HepG2 (cell line): Measurements from ENCODE around the gene SS18L1. TPM values are rescaled to one million over a fixed set of nuclear protein-coding genes. Genes with fewer than 3 reads are reported as not detected.
"Not testable (repeated sequence)": the region's sequence is repeated elsewhere in the genome, so short reads cannot be mapped to it uniquely, and the experiment has no call there.

Experiments
- ATAC-seq: fragments of 200-7000 bp; cut with Tn5 transposase; 3 replicates; pipeline ENCODE4 v1.9.1; 2020; ENCODE audit warnings: mild to moderate bottlenecking, moderate library complexity
- BruUV-seq: library from RNA; stranded (reverse); fragments of 400-500 nt; replicated peaks from 2 replicates; lab custom pipeline; 2021; lab: Mats Ljungman, UMichigan
- CTCF ChIA-PET: fragments of 300-600 bp; formaldehyde crosslinking; extraction: SDS; loops from one replicate; lab custom pipeline; 2021; ENCODE audit warnings: low total read pairs, inconsistent platforms, low intra/inter-chr PET ratio; lab: Yijun Ruan, JAX
- POLR2A ChIA-PET: fragments of 350-600 bp; sonication (Branson Sonifier 250); formaldehyde crosslinking; loops from one replicate; lab custom pipeline; 2020; ENCODE audit warnings: antibody characterized with exemption, inconsistent platforms; lab: Yijun Ruan, JAX
- DNase-seq: peaks from one replicate; pipeline ENCODE4 v3.0.0-alpha.2; 2015; ENCODE audit warnings: low spot score
- FAIRE-seq: peaks from 3 replicates; lab custom pipeline; 2011; peaks lifted over from hg19 to GRCh38; lab: Jason Lieb, UNC
- H2AFZ ChIP-seq: one replicate; pipeline ENCODE4 v1.6.1; 2011; ENCODE audit warnings: low read length, inconsistent platforms
- H3K27ac ChIP-seq: fragments of 300-600 bp; 3 replicates; pipeline ENCODE4 v1.8.0; 2011; ENCODE audit warnings: mixed run types, mild to moderate bottlenecking, mixed read lengths, low read length, inconsistent platforms; ENCODE audit not compliant: insufficient read depth; ENCODE audit errors: extremely low read length
- H3K27me3 ChIP-seq, 2 experiments: fragments of 200-600 bp in 1 of 2; 2 replicates in 1 of 2; 3 replicates in 1 of 2; pipeline versions ENCODE4 v1.6.0 to v1.8.0; 2011; ENCODE audit warnings: low read length in 2 of 2, mild to moderate bottlenecking in 2 of 2, moderate library complexity in 2 of 2, inconsistent platforms in 1 of 2; ENCODE audit not compliant: insufficient read depth in 2 of 2, control insufficient read depth in 1 of 2
- H3K36me3 ChIP-seq, 2 experiments: fragments of 200-600 bp in 1 of 2; replicated peaks in 1 of 2; 2 replicates in 1 of 2; 3 replicates in 1 of 2; pipeline versions ENCODE4 v1.5.1 to v1.8.0; 2011; ENCODE audit warnings: low read length in 2 of 2, inconsistent platforms in 1 of 2; ENCODE audit not compliant: insufficient read depth in 2 of 2, control insufficient read depth in 1 of 2
- H3K4me1 ChIP-seq: 2 replicates; pipeline ENCODE4 v1.5.1; 2012; ENCODE audit warnings: low read length, inconsistent platforms; ENCODE audit not compliant: insufficient read depth
- H3K4me2 ChIP-seq: 2 replicates; pipeline ENCODE4 v1.6.0; 2011; ENCODE audit warnings: low read depth, low read length, inconsistent platforms
- H3K4me3 ChIP-seq, 3 experiments: fragments of 200-600 bp in 1 of 3; sonication (generic), shearing (Covaris generic) in 1 of 3; replicated peaks in 1 of 3; 2 replicates each; pipeline ENCODE4 v1.5.1; 2011 to 2016; ENCODE audit warnings: low read length in 3 of 3, inconsistent platforms in 2 of 3, low read depth in 2 of 3, mild to moderate bottlenecking in 2 of 3, control low read depth in 1 of 3, mixed read lengths in 1 of 3; ENCODE audit not compliant: insufficient read depth in 1 of 3
- H3K79me2 ChIP-seq: one replicate; pipeline ENCODE4 v1.6.1; 2011; ENCODE audit warnings: low read length, inconsistent platforms; ENCODE audit not compliant: insufficient read depth
- H3K9ac ChIP-seq: 2 replicates; pipeline ENCODE4 v1.6.0; 2011; ENCODE audit warnings: mild to moderate bottlenecking, low read depth, low read length, inconsistent platforms; ENCODE audit not compliant: insufficient read depth
- H3K9me3 ChIP-seq: 2 replicates; pipeline ENCODE4 v1.5.1; 2012; ENCODE audit warnings: mild to moderate bottlenecking, low read length
- H4K20me1 ChIP-seq: 2 replicates; pipeline ENCODE4 v1.6.0; 2011; ENCODE audit warnings: inconsistent platforms, mild to moderate bottlenecking, low read length, moderate library complexity; ENCODE audit not compliant: insufficient read depth
- AGO1 ChIP-seq: fragments of 200-400 bp; formaldehyde crosslinking; IDR thresholded peaks from 2 replicates; pipeline ENCODE4 v1.6.1; 2017; ENCODE audit warnings: mild to moderate bottlenecking, low read depth, low read length, moderate library complexity; ENCODE audit not compliant: poor library complexity, severe bottlenecking
- HNRNPLL ChIP-seq: fragments of 200-400 bp; formaldehyde crosslinking; IDR thresholded peaks from 2 replicates; pipeline ENCODE4 v1.6.1; 2017; ENCODE audit warnings: mild to moderate bottlenecking, low read depth, low read length; ENCODE audit not compliant: poor library complexity, severe bottlenecking
- PCBP1 ChIP-seq: fragments of 200-400 bp; formaldehyde crosslinking; IDR thresholded peaks from 2 replicates; pipeline ENCODE4 v1.6.1; 2017; ENCODE audit warnings: mild to moderate bottlenecking, low read depth, low read length, borderline replicate concordance
- SALL1 ChIP-seq: sonication (generic); formaldehyde crosslinking; IDR thresholded peaks from 2 replicates; pipeline ENCODE4 v1.8.0; 2022; ENCODE audit warnings: mild to moderate bottlenecking, missing genetic modification reagents
- WGBS: methylation state at CpG from one replicate; pipeline ENCODE4 v1.1.6; 2017; ENCODE audit warnings: low lambda C conversion rate; 5-methylcytosine and 5-hydroxymethylcytosine counted together
- in situ Hi-C: cut with HindIII; loops from 2 replicates; pipeline ENCODE4 v1.10.0; 2017; ENCODE audit warnings: low pct_unique_long_range_greater_than_20kb; ENCODE audit not compliant: extremely low pct_ligation_motif_present
- intact Hi-C: fragments of 100-400 bp; cut with micrococcal nuclease; formaldehyde crosslinking; loops from one replicate; pipeline ENCODE4 v1.10.0; 2022; ENCODE audit not compliant: unreplicated experiment
- polyA plus RNA-seq, 8 experiments: library from polyadenylated mRNA; depleted of rRNA in 3 of 8; stranded (reverse) in 7 of 8; unstranded in 1 of 8; fragments of >200 nt; fragmentation: Illumina TruSeq in 4 of 8; extraction: Trizol in 4 of 8; gene quantifications; 2 replicates each; pipeline versions ENCODE4 v1.2.1 to v1.2.3, GENCODE V29; 2011 to 2016; ENCODE audit warnings: low read depth in 4 of 8, missing spikeins in 1 of 8, mixed read lengths in 1 of 8; ENCODE audit not compliant: insufficient read depth in 1 of 8
- total RNA-seq, 5 experiments: library from RNA; depleted of rRNA; stranded (reverse); fragments of >200 nt; fragmentation: Illumina TruSeq; extraction: Trizol; gene quantifications; 2 replicates each; pipeline ENCODE4 v1.2.3, GENCODE V29; 2016; ENCODE audit warnings: low read depth in 1 of 5
- TF ChIP-seq, protein P1 (sequence below): sonication (generic); formaldehyde crosslinking; IDR thresholded peaks from 2 replicates; pipeline ENCODE4 v1.5.0; 2020; ENCODE audit warnings: mild to moderate bottlenecking, missing genetic modification reagents, borderline replicate concordance
- TF ChIP-seq, protein P2 (sequence below): sonication (generic); formaldehyde crosslinking; IDR thresholded peaks from 2 replicates; pipeline ENCODE4 v1.4.0; 2020; ENCODE audit warnings: missing genetic modification reagents
- TF ChIP-seq, protein P3 (sequence below): sonication (generic); formaldehyde crosslinking; IDR thresholded peaks from 2 replicates; pipeline ENCODE4 v1.5.0; 2020; ENCODE audit warnings: mild to moderate bottlenecking, missing genetic modification reagents

SS18L1 gene
- total and polyA plus RNA-seq, 2 of the 13 experiments (the other 11 are each of a cell fraction or from before 2014, with no cell fraction given): 17.8 to 27.6 TPM

DNA sequence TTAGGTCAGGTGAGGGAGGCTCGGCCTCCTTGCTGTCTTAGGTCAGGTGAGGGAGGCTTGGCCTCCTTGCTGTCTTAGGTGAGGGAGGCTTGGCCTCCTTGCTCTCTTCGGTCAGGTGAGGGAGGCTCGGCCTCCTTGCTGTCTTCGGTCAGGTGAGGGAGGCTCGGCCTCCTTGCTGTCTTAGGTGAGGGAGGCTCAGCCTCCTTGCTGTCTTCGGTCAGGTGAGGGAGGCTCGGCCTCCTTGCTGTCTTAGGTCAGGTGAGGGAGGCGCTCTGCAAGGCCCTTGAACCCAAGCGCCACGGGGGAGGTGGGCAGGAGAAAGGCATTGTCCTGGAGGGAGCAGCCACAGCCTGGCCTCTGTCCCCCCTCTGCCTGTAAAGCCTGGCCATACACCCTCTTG lies 4.8 kb downstream of the SS18L1 start:
- CTCF ChIA-PET, POLR2A ChIA-PET, H3K27me3 ChIP-seq, BruUV-seq, intact Hi-C loops, in situ Hi-C loops, H3K9me3 ChIP-seq, H2AFZ ChIP-seq, DNase-seq, FAIRE-seq: not testable (repeated sequence)
- peaks cover 90% of the 10 kb centered on the region for H3K79me2 ChIP-seq
- H4K20me1 ChIP-seq: peaks cover 47% of the 10 kb centered on the region
- H3K36me3 ChIP-seq: peaks cover 8 to 14% of the 10 kb centered on the region in 2 experiments; a peak in 4 of 5 replicates
- H3K4me1 ChIP-seq: peaks cover 60% of the 10 kb centered on the region
- peak overlapping the region; percentile 35; the same call in 1 of the 2 replicates for H3K9ac ChIP-seq
- peak overlapping the region; percentile 60 for H3K27ac ChIP-seq
- TF ChIP-seq PCBP1 (0 out of 2 replicates have a peak, but pooled peaks have one; percentile 35), HNRNPLL (peak; percentile 7), AGO1 (peak; percentile 17), SALL1 (0 out of 2 replicates have a peak, but pooled peaks have one; percentile 10)
- TF ChIP-seq, protein P1, sequence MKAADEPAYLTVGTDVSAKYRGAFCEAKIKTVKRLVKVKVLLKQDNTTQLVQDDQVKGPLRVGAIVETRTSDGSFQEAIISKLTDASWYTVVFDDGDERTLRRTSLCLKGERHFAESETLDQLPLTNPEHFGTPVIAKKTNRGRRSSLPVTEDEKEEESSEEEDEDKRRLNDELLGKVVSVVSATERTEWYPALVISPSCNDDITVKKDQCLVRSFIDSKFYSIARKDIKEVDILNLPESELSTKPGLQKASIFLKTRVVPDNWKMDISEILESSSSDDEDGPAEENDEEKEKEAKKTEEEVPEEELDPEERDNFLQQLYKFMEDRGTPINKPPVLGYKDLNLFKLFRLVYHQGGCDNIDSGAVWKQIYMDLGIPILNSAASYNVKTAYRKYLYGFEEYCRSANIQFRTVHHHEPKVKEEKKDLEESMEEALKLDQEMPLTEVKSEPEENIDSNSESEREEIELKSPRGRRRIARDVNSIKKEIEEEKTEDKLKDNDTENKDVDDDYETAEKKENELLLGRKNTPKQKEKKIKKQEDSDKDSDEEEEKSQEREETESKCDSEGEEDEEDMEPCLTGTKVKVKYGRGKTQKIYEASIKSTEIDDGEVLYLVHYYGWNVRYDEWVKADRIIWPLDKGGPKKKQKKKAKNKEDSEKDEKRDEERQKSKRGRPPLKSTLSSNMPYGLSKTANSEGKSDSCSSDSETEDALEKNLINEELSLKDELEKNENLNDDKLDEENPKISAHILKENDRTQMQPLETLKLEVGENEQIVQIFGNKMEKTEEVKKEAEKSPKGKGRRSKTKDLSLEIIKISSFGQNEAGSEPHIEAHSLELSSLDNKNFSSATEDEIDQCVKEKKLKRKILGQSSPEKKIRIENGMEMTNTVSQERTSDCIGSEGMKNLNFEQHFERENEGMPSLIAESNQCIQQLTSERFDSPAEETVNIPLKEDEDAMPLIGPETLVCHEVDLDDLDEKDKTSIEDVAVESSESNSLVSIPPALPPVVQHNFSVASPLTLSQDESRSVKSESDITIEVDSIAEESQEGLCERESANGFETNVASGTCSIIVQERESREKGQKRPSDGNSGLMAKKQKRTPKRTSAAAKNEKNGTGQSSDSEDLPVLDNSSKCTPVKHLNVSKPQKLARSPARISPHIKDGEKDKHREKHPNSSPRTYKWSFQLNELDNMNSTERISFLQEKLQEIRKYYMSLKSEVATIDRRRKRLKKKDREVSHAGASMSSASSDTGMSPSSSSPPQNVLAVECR: 0 out of 2 replicates have a peak, but pooled peaks have one; percentile 7
- TF ChIP-seq, protein P2, sequence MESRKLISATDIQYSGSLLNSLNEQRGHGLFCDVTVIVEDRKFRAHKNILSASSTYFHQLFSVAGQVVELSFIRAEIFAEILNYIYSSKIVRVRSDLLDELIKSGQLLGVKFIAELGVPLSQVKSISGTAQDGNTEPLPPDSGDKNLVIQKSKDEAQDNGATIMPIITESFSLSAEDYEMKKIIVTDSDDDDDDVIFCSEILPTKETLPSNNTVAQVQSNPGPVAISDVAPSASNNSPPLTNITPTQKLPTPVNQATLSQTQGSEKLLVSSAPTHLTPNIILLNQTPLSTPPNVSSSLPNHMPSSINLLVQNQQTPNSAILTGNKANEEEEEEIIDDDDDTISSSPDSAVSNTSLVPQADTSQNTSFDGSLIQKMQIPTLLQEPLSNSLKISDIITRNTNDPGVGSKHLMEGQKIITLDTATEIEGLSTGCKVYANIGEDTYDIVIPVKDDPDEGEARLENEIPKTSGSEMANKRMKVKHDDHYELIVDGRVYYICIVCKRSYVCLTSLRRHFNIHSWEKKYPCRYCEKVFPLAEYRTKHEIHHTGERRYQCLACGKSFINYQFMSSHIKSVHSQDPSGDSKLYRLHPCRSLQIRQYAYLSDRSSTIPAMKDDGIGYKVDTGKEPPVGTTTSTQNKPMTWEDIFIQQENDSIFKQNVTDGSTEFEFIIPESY: peak; percentile 32; the same call in 1 of the 2 replicates
- TF ChIP-seq, protein P3, sequence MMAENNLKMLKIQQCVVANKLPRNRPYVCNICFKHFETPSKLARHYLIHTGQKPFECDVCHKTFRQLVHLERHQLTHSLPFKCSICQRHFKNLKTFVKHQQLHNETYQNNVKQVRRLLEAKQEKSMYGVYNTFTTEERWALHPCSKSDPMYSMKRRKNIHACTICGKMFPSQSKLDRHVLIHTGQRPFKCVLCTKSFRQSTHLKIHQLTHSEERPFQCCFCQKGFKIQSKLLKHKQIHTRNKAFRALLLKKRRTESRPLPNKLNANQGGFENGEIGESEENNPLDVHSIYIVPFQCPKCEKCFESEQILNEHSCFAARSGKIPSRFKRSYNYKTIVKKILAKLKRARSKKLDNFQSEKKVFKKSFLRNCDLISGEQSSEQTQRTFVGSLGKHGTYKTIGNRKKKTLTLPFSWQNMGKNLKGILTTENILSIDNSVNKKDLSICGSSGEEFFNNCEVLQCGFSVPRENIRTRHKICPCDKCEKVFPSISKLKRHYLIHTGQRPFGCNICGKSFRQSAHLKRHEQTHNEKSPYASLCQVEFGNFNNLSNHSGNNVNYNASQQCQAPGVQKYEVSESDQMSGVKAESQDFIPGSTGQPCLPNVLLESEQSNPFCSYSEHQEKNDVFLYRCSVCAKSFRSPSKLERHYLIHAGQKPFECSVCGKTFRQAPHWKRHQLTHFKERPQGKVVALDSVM: peak; percentile 98
- peak; percentile 1; the same call in 1 of the 3 replicates for ATAC-seq
- H3K4me3 ChIP-seq: peak overlapping the region in 1 of 3 experiments; percentile 47; a peak in 1 of 6 replicates
- 88% methylated on average over 10 of the region's 10 CpGs for WGBS
- H3K4me2 ChIP-seq: peak overlapping the region; percentile 69
